CD4-positive, alpha-beta T cell treated with Interleukin-17A for 1 hour (primary cell): ENCODE measurements around the gene FHIT.

ENCODE experiments used
- DNase-seq: peaks from one replicate; pipeline ENCODE4 v3.0.0-alpha.2; 2020

The FHIT gene

DNA sequence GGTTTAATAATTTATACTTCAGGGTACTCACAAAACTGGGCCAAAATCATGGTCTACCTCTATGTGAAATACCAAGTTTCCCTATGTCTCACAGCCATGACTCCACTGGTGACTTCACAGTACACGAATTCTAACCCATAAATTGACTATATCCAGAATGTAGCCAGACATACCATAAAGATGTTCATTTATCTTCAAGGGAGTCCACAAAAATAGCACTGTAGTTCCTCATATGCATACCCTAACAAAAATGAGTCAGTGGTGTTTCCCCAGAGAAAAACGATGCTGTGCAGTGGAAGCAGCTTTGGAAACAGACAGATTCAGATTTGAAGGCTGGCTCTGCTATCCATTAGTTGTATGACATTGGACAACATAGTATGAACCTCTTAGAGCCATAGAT, 438.8 kb downstream of the FHIT start:
- DNase-seq, result no peak

DNA sequence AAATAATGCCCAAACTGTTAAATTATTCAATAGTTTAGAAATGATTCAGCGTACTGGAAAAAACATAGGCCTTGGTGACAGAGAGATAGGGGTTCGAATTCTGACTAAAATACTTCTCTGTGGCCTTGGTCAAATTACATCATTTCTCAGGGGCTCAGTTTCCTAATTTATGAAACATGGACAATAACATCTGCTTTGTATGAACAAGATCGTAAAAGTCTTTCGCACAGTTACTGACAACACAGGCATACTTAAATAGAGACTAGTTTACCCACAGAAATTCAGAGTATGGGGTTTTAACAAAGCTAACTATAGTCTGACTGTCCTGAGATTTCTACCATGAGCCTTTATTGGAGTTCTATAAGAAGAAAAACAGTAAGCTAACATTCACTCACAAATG, 440.4 kb downstream of the FHIT start:
- DNase-seq, result no peak

DNA sequence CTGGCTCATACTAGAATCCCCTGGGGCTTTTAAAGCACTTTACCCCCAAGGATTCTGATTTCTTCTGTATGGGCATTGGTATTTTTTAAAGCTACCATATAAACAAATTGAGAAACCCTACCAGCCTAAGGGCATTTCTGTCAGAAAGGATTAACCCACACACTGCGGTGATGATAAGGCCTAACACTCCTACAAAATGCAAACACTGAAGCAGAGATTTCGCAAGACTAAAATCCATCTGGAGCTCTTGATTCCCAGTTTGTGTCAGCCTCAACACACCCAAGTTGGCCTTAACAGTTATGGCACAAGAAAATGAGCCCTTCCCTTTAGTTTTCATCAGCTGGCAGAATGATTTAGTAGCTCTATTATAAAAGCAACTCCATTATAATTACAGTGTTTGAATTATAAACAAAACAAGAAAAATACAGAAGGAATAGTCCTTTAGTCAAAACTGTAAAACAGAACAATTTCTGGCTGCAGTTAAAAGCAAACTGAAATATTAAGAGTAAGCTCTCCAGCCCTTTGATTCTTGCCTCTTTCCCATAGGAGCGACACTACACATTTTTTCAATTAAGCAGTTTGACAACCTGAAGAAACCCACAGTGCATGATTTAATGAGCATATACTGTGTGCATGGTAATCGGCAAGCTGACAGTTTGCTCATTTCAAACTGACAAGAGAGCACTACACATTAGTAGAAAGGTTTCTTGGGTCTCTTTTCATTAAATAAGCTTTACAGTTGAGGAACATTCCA, 441.2 kb downstream of the FHIT start:
- DNase-seq, result no peak

DNA sequence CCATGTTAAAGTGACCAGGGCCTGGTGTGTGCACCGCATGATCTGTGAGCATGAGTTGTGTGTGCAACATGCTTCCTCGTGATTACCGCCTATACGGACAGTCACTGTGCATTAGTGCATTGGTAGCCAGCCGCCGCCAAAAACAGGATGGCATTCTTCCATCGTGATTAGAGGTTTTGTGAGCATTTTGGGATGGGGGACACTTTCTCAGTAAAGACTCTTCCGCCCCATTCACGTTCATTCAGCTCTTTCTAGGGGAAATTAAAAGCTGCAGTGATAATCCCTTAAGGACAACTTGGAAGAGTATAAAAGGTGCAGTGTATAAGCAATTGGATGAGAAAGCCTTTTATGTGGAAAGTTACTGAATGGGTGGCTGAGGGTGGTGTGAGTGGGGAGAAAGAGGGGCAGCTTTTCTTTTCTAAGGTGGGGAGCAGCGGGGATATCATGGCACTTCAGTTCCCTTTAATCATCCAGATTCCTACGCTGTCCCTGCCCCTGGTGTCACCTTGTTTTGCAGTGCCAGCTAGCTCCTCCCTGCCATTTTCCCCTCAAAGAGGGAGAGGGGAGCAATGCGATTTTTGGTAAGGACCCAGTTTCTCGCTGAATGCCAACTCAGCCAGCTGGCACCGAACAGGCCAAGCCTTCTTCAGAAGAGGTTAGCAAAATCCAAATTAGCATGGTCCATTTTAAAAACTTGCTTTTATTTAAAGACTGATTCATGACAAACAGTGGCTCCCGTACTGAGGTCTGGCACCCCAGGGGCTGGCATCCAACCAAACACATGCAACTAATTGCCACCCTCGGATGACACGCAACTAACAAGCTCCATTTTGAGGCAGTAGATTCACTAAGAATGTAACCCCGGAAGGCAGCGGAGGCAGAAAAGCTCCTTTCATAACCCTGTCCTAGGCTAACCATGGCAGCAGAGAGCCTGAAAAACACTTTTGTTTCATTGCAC, 447.8 kb downstream of the FHIT start:
- no peak for DNase-seq

DNA sequence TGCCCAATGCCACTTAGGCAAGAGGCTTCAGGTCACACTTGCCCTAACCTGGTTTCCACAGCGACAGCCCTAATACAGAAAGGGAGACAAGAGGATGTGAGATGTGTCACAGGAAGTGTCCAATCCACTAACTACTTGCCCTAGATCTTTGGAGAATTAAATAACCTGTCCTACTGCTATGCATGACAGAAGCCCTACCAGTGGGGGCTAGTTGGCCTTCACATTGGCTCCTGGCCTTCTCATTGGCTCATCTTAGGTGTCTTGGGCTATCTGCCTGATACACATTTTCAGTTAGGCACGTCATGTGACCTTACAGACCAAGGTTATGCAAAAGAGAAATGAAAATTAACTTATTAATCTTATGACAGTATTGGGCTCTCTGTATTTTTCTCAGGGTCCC, 449.9 kb downstream of the FHIT start:
- no peak for DNase-seq

DNA sequence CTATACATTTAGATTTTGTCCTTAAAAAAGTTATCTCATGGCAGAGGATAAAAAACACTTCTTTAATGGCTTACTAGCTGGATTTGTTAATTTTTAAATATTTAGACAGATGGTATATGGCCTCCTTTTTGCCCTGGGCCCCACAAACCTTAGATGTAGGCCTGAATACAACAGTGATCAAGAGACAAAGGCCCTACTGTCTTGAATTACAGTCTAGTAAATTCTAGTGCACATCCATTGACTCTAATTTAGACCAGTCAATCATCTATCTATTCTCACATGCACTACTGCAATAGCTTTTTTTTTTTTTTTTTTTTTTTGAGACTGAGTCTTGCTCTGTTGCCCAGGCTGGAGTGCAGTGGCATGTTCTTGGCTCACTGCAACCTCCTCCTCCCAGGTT, 452.8 kb downstream of the FHIT start:
- no peak for DNase-seq

DNA sequence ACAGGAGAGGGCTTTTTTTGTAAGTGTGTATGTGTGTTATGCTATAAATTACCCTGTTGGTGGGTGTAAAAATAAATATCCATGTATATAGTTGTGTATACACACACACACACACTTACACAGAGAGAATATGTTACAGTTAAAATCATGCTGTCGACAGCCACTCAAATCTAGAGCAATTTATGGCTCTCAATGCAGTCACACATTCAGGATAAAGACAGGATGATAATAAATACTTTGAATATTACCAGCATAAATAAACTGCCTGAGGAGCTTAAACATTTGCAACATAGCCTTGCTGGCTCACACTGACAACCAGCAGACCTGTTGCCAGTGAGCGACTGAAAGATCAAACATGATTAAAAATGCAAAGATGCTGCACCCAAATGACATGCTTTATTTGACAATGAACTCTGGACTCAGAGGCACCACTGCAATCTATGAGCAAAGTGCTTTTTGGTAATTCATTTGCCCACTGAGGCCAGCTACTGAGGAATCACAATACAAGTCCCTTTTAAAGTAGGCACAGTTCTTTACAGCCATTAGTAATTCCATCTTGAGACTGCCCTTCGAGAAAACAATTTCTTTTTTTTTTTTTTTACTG, 458.9 kb downstream of the FHIT start:
- no peak for DNase-seq

DNA sequence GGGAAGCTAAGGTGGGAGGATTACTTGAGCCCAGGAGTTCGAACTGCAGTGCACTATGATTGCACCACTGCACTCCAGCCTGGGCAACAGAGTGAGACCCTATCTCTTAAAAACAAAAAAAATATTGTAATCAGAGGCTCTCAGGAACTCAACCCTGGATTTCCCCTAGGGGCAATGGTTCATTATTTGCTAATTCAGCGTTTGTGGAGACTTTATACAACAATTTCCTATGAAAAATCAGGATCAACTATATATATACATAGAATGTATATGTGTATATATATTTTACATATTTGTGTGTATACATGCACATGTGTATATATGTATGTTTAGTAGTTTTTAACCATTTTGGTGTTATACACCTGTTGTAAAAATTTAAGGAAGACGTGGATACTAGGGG, 463.1 kb downstream of the FHIT start:
- DNase-seq, result no peak

DNA sequence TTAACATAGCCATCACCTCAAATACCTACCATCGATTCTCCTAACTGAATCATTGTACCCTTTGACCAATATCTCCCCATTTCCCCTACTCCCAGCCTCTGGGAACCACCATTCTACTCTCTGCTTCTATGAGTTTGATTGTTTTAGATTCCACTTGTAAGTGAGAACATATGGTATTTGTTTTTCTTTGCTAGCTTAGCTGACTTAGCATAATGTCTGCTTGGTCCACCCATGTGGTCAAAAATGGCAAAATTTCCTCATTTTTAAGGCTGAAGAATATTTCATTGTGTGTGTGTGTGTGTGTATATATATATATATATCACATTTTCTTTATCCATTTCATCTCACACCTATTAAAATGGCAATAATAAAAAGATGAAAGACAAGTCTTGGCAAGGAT, 469.3 kb downstream of the FHIT start:
- no peak for DNase-seq

DNA sequence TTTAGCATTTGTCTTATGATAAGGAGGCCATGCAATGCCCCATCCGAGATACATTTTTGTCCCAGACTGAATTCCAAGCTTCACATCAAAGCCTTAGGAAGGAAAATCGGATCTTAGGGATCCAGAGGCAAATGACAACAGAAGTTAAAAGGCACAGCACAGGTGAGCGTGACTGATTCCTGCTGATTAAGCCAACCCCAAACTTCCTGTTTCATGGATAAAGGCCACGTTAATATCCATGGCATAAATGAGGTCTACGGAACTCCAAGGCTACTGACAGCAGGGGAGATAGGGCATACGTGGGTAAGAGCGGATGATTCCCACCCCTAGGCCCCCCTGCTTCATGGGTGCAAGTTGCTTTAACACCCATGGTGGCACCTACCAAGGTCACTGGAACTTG, 471.6 kb downstream of the FHIT start:
- DNase-seq, result no peak

DNA sequence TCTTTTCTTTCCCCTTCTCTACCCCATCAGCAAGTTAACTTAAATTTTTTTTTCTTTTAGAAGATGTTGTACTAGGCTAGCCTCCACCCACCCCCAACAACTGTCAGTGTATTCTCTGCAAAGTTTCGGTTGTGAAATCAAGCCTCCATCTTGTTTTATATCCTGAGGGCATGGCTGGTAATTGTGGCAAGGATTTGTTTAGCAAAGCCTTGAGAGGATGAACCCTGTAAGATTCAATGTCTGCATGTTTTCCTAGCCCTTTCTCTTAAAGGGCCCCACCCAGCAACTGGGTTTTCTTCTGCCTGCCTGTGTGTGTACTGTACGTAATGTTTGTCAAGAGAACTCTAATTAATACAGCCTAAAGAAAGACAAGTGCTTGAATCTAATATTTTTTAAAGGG, 475.3 kb downstream of the FHIT start:
- DNase-seq, result no peak

DNA sequence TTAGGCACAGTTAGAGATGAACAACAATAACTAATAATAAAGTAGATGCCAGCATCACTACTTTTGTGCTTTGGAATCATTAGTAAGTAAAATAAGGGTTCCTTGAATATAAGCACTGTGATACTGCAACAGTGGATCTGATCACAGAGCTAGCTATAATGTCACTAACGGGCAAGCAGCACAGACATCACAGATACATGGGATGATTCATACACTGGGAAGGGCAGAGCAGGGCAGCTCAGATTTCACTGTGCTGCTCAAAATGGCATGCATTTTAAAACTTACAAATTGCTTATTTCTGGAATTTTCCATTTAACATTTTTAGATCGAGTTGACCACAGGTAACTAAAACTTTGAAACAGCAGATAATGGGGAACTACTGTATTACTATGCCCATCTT, 476.6 kb downstream of the FHIT start:
- DNase-seq, result no peak

DNA sequence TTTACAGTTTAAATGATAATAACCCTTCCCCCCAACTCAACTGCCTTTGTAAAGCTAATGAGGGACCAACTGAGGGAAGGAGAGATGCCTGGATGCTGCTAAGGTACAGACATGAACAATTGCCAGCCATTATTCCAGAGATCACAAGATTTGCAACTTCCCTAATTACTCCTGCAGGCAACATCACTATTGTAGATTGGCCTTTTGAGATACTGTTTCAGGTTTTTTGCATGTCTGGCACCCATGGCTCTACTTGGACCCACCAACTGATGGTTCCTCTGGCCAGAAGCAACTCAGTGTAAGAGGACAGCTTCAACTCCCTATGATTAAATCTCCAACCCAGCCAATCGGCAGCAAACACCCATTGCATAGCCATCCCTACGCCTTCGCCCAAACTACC, 478.7 kb downstream of the FHIT start:
- no peak for DNase-seq

DNA sequence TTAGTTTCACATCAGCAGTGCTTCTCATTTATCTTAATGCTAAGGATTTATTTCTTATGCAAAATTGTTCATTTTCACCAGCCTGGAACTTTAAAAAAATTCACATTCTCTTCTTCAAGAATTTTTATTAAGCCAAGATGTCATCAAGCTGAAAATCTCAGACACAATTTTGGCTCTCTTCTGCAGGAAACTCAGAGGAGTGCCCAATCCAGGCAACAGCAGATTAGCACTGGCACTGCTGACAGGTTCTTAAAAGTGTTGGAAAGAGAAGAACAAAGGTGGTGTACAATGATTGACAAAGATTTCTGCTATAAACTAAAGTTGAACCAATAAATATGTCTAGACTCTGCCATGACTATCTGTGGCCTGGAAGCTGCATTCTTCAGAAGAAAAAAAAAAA, 479.5 kb downstream of the FHIT start:
- DNase-seq, result no peak

DNA sequence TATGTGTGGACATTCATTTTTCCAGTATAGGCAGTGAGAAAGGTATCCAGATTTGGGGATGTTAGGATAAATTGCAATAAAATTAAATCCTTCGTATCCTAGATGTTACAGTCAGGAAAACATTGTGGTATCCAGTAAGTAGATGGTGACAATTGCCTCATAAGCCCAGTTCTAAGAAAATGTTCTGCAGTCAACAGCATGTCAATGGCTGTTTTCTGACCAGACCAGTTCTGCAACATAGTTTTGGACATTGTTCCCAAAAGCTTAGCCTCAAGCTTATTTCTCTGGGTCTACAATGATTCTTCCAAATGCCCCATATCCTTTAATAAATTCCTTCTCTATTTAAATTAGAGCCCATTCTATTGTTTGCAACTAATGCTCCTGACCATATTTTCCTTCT, 480.7 kb downstream of the FHIT start:
- DNase-seq, result no peak

DNA sequence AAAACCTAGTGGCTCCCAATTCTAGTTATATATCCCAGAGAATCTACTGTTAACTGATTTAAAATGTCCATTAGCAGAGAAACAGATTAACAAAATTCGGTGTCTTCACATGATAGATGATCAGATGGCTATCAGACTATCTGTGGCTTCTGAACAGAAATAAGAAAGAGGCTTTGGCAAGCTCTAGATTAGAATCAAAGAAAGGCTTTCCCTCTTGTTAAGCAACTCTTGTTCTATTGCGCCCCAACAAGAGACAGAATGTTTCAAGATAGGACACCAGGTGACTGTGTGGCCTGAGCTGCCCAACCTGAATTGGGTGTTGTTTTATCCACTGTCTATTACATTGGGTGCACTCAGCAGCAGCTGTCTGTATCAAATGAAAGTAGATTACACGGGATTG, 483.7 kb downstream of the FHIT start:
- DNase-seq, result no peak

DNA sequence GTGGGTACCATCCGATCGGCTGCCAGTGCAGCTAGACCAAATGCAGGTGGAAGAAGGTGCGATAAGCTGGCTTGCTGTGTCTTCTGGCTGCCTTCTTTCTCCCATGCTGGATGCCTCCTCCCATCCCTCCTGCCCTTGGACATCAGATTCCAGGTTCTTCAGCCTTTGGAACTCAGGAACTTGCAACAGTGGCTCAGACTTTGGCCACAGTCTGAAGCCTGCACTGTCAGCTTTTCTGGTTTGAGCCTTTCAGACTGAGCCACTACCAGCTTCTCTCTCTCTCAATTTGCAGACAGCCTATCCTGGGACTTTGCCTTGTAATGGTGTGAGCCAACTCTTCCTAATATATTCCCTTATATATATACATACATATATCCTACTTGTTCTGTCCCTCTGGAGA, 485.5 kb downstream of the FHIT start:
- DNase-seq, result no peak

DNA sequence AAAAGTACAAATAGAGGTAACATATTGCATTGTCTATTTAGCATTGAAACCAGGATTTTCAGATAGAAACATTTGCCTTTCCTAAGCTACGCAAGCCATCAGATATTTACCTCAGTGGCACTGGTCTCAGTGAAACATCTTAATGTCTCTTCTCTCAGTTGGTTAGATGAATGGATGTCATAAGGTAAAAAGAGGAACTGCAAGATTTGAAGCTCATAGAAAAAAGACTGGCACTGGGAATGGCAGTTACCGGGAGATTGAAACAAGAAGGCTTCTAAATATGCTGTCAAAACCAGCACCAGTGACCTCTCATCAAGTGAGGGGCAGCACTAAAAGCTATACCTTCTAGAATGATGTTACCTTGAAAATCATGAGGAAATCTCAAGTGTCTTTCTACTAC, 486.4 kb downstream of the FHIT start:
- no peak for DNase-seq

DNA sequence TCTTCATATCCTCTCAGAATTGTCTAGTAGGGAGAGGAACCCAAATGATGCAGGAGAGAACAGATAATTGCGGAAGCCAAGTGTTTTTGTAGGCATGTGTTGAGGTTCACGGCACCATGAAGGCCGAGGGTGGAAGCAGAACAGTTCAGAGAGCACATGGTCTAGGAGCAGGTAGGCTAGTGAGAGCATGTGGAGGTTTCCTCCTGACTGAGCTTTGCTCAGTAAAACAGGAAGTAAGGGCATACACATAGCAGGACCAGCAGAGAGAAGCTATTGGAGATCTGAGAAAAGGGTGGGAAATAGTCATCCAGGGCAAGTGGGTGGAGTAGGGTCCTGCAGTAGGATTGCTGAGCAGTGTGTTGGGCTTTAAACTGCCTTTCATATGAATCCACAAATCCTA, 491.1 kb downstream of the FHIT start:
- DNase-seq, result no peak

DNA sequence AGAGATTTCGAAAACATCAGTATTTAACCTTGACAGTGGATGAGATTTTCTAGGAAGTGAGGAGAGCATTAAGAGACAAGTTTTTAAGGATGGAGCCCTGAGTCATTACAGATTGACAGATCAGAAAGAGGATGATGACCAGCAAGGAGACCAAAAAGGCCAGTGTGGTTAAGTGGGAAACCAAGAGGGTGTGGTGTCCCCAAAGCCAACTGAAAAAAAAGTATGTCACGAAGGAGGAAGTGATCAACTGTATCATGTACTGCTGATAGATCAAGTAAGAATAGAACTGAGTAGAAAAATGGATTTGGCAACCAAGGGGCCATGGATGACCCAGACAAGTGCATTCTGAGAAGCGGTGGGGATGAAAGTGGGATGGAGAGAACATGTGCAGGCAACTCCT, 491.8 kb downstream of the FHIT start:
- no peak for DNase-seq

DNA sequence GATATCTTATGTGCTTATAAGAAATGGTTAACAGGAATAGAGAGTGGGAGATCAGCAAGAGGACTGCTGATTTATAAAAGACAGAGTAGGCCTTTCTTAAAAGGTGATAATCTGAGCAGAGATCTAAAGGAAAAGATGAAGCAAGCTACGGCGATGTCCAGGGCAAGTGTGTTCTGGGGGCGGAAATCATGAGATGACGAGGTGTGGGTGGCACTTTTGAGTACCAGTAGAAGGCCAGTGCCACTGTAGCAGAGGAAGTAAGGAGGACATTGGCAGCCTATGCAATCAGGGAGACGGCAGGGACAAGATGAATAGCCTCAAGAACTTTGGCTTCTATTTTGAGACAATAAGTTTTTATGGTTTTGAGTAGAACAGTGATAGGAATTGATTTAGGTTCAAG, 492.4 kb downstream of the FHIT start:
- no peak for DNase-seq

DNA sequence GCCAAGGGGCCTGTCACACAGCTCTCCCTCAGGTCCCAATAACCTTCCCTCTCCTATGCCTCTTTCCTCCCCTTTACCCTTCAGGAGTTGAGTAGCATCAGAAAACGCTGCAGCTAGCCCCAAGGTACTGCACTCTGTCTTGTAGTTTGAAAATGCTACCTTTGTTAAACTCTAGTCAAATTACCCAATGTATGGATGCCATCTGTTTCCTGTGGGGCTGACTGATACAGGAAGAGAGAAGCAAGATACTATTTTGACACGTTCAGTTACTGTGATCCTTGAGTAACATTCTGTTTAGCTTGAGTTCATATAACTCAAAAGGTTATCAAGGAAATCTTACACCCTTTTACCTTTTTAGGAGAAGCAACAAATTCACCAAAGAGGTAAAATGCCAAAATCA, 493.1 kb downstream of the FHIT start:
- DNase-seq, result no peak

DNA sequence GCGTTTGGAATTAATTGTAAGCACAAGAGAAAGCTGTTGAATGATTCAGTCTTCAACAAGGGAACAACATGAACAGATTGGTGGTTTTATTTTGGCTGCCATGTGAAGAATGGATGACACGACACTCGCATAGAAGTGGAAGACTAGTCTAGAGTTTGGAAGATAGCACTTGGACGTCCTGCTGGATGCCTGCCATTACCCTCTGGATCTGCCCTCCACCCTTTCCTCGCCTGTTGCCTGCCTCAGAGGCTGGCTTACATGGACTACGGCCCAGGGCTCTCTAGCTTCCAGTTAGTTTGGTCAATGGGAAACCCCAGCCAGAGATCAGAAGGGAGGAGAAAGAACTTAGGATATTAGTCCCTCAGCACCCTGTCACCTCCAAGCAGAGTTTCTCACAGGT, 493.5 kb downstream of the FHIT start:
- DNase-seq, result no peak
